ENCODE results near the gene NPLOC4.

Gene NPLOC4

DNA sequence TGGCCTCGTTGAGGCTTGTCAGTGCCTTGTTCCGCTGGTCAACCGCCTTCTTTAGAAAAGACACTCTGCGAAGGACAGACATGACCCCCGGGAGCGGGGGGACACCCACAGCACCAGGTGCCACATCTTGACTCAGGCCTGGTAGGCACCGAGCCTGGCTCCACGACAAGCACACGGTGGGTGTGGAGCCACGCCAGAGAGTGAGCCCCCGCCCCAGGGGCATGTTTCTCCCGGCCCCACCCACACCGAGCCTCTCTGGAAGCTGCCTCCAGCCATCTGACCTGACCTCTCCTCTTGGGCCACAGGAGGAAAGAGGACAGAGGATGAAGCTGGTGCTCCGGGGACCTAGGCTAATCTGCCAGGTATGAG is 89.3 kb downstream of the NPLOC4 start:
- no peak for DNase-seq (ENCODE audit: low read depth in 2 of 2)

DNA sequence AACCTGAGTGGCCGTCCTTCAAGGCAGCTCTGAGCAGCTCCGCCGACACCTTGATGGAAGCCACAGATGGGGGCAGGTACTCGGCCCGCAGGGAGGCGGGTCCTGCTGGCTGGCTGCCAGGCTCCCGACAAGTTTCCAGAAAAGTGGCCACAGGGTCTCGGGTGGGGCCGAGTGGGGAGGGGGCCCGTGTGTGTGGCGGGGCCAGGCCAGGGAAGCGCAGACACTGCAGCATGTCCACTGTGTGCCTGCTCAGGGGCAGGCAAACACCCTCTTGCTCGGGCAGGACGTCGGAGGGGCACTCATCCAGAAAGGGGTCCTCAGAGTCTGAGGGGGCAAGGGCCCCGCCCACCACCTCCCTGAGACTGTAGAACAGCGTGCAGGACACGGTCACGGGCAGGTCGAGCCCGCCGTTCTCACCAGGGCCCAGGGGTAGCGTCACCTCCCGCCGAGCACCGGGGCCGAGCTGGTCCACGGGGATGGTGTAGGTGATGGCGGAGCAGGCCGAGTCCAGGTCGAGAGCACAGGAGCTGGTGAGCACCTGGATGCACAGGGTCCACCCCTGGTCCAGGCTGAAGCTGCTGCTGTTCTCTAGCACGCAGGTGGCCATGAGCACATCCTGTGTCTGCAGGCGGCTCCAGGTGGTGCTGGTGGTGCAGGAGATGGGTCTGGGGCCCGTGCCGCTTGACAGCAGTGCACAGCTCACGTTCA is 89.9 kb downstream of the NPLOC4 start:
- no peak for DNase-seq (ENCODE audit: low read depth in 2 of 2)

DNA sequence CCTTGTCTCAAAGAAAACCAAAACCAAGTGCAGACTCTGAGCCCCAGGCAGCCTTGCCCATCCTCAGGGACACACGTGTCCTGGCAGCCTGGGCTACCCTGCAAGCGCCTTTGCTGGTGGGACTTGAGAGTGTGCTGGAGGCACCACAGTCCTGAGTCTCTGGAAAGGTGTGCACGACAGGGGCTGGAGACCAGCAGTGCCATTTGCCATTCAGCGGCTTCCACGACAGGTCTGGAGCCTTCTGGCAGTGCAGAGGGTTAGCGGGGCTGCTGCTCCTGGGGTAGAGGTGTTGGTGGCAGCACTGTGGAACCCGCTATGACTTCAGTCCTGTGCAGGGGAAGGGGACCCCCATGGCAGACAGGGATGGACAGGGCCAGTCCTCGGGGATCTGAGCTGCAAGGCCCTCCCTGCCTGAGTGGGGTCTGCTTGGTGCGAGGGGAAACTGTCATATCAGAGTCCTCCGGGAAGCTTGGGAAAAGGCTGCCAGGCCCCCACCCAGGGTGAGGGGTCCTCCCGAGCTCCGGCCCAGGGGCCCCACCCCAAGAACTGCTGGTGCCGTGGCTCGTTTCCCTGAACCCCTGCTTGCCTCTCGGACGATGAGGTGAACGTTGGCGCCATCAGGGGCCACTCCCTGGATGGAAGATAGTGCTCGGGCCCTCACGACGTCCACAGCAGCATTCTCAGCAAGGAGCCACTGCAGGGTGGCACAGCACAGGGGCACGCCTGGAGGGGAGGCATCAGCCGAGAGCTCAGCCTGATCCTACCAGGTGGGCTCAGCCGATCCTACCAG is 91.6 kb downstream of the NPLOC4 start:
- no peak for DNase-seq (ENCODE audit: low read depth in 2 of 2)

DNA sequence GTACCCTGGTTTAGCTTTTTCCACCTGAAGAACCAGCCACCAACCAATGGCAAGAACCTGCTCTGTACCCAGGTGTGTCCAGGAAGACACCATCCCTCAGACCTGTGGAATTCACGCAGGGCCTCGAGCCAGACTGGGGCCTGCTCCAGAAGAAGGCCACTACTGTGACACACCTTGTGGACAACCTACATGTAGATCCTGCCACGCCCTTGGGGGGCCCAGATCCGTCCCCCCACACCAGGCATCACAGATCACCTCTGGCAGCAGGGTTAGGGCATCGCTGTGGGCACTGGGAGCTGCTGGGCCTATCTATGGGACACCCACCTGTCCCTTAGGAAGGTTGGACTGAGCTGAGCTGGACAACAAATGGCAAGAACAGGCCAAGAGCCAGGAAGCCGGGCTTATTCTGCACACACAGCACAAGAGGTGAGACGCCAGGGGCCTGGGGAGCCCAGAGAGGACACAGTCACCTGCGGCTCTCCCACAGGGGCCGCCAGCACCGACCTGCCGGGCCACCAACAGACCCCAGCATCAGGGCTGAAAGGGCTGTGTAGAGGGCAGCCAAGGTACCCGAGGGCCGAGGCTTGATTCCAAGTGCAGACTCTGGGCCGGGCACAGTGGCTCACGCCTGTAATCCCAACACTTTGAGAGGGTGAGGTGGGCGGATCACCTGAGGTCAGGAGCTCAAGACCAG is 92.5 kb downstream of the NPLOC4 start:
- DNase-seq (ENCODE audit: low read depth in 2 of 2): no peak

DNA sequence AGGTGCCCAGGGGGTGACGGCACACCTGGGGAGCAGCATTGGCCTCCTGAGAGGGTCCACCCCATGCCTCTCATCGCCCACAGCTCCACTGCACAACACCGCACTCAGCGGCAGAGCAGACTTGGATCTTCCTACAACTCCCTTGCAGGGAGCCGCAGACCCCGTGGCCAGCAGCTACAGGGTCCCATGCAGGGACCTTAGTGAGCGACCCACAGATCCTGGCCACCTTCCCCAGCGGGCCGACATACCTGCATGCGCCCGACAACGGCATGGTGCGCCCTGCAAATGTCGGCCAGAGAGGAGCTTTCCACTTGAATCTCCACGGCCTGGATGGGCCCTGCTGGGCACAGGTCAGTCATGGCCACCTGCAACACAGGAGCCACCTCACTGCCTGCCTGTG is 93.2 kb downstream of the NPLOC4 start:
- no peak for DNase-seq (ENCODE audit: low read depth in 2 of 2)

DNA sequence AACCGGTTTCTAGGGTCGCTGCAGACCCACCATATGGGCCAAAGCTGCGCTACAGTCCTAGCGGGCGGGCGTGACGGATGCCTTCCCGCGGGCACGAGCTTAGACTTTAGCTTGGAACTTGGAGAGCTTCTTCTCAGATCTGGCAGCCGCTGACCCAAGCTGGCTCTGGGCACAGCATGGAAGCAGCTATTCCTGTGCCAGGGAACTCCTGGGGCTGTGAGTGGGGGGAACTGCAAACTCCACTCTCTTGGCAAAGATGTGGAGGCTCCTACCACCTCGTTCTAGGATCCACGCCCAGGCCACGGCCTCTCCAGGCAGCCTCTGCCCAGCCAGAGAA is 93.6 kb downstream of the NPLOC4 start:
- no peak for DNase-seq (ENCODE audit: low read depth in 2 of 2)

DNA sequence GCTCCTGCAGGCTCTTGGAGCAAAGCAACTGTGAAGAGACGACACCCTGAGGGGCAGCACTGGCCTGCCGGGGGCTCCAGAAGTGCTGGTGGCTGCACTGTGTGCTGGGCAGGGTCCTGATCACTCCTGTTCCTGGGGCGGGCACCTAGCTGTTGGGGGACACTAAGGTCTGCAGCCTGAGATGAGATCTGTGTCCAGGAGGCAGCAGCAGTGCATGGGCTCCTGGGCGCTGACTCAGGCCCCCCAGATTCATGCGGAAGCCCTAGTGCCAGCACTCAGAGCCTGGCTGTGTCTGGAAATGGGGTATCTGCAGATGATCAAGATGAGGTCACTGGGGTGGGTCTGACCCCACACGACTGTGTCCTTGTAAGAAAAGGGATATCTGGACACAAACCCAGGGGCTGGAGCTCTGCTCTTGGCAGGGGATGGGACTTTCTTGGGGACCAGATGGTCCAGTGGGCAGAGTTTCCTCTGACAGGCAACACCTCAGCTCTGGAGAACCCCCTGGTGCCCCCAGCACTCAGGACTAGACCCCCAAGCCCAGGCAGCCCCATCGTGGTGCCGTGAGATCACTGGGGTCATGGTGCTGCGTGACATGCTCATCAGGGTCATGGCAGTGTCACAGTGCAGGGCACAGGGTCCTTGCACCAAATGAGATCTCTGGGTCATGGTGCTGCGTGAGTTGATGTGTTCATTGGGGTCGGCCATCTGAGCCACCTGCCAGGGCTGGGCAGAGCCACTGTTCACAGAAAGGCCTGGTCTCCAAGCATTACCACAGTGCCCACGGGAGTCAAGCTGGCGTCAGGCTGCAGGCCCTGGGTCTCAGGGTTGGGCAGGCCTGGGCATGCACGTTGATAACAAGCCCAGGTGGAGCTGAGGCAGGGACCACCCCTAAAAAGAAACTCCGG is 94.2 kb downstream of the NPLOC4 start:
- DNase-seq (ENCODE audit: low read depth in 2 of 2): no peak

DNA sequence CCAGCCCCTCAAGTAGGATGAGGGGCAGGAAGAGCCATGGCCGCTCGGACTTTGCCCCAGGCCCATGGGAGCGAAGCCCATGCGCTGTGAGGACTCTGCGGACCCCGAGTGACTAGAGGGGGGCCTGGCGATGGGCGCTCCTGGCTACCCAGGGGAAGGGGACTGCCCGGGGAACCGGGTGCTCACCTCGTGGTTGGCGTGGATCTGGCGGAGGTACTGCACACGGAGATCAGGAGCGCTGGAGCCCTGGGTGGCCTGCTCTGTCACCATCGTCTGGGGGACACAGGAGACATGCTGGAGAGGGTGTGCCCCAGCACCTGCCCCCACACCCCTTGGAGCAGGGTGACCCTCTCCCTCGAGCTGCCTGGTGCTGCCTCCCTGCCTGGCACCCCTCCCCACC is 95.8 kb downstream of the NPLOC4 start:
- DNase-seq (ENCODE audit: low read depth in 2 of 2): no peak

DNA sequence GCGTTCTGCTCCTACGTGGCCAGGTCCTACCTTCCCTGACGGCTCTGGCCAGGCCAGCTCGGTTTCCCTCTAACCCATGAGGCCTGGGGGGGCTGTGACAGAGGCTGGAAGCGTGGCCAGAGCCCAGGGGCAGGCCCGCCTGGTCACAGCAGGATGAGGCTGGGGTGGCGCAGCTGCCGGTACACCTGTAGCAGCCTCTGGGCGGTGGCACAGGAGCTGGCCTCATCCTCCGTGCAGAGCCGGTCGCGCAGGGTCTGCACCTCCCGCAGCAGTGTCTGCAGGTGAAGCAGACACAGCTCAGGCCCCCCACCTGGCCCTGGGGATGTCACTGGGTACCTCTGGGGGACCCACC is 96.3 kb downstream of the NPLOC4 start:
- DNase-seq (ENCODE audit: low read depth in 2 of 2): no peak

DNA sequence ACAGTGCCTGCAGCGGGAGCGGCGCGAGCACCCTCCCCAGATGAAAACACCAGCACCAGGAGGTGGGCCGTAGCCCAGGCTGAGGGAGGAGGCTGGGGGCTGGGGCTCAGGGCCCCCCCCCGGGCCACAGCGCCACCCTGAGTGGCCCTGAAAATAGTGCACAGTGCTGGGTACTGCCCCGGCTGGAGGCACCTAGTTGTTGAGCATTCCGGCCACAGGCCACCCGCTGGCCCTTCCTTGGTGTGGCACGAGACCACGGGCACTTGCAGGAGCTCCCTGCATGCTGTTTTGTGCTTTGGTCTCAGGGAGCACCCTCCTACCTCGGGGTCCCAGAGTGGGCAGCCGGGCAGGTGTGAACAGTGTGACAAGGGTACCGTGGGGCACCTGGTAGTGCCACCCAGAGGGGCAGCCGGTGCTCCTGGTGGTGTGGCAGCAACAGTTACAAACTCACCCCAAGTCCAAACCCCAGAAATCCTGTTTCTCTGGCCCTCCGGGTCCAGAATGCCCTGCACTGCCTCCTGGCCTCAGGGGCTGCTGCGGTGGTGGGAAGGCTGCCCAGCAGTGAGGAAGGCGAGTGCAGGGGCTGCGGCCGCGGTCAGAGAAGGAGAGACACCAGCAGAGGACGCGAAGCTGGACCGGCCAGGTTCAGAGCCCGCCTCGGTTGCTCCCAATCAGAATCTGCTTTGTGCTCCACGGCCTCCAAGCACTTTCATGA is 96.8 kb downstream of the NPLOC4 start:
- no peak for DNase-seq (ENCODE audit: low read depth in 2 of 2)

DNA sequence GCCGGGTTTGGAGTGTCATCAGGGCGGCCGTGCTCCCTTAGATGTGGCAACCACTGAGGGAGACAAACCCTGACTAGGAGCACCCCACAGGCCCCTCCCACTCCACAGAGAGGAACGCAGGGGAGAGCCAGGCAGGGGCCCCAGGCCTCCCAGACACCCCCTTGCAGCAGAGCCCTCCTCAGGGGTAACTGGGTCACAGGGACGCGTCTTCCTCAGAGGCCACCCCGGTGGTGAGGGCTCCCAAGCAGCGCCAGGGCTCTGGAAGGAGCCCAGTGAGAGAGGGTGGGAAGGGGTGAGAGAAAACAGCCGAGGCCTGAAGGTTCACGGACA is 97.4 kb downstream of the NPLOC4 start:
- DNase-seq (ENCODE audit: low read depth in 2 of 2): no peak

DNA sequence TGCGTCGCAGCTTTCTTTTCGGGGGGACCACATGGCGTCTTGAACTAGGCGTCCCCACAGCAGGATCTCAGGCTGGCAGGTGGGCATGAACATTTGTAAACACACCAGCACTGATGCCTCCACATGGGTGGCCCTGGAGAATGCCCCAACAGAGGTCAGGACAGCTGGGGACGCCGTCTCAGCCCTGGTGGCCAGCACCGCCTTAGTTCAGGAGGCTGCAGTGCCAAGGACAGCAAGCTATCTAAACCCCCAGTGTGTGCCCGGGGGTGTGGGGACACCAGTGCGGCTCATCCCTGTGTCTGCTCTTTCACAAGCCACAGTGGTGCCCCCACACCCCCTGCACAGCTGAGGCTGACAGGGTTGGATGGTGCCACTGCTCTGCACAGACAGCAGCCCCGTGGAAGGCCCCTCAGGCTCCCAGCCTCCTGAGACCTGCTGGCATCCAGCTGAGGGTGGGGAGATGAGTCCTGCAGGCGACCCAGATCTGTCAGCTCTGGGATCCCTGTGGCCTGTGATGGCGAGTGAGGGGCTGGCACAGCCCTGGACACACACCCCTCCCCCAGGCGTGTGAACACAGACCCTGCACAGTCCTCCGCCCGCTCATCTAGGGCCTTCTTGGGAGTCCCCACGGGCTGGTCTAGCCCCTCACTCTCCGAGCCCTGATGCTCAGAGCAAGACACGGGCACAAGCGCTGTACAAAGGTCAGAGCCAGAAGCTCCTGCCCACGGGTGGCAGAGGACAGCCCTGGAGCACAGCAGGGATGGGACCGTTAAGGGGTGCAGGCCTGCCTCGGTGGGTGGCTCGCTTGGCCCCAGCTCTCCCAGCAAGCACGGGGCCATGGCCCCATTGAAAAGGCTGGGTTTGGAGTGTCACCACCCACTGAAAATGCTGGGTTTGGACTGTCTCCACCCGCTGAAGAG is 98.0 kb downstream of the NPLOC4 start:
- no peak for DNase-seq (ENCODE audit: low read depth in 2 of 2)

DNA sequence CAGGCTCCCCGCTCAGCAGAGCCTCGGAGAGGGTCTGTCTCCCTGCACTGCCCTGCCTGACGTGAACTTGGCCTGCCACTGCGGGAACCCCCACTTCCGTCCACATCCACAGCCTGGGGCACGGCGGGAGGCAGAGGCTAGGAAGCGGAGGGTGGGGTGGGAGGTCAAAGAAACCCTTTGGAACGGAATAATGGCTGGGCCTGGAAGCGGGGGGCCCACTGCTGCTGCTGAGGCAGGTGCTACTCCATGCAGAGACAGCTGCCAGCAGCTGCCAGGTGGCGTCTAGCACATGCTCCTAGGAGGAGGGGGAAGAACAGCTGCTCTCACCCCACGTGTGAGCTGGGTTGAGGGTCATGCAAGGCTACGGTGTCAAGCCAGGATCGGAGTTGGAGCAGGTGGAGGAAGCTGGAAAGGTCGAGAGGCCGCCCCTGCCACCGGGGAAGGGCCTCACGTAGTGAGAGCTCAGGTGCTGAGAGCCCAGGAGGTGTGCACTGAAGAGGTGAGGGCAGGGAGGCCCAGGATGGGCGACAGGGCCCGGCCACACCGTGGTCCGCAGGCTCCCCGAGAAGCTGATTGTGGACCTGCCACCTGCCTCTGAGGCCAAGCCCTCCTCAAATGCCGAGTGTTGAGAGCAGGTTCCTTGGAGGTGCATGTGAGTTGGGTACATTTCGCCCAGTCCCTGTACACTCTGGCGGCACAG is 98.9 kb downstream of the NPLOC4 start:
- DNase-seq (ENCODE audit: low read depth in 2 of 2): no peak

DNA sequence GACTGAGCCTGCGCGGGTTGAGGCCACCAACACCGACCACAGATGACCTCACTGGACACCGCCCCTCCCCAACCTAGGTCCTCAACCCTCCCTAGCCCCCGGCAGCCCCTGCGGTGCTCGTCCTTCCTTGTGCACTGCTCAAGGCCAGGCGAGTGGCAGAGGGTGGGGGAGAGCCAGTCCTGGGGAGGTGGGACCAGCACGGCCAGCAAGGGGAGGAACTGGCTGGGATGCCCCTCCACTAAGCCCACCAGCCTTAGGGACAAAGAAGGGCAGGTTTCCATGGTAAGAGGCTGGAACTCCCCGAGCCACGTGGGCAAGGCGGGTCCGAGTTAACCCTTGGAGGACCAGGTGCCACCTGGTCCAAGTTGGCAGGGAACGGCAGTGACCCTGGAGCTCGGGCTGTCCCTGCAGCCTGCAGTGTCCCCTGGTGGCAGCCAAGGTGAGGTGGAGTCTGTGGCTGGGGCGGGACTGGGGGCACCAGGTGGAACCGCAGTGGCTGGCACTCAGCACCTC is 99.5 kb downstream of the NPLOC4 start:
- DNase-seq (ENCODE audit: low read depth in 2 of 2): no peak

DNA sequence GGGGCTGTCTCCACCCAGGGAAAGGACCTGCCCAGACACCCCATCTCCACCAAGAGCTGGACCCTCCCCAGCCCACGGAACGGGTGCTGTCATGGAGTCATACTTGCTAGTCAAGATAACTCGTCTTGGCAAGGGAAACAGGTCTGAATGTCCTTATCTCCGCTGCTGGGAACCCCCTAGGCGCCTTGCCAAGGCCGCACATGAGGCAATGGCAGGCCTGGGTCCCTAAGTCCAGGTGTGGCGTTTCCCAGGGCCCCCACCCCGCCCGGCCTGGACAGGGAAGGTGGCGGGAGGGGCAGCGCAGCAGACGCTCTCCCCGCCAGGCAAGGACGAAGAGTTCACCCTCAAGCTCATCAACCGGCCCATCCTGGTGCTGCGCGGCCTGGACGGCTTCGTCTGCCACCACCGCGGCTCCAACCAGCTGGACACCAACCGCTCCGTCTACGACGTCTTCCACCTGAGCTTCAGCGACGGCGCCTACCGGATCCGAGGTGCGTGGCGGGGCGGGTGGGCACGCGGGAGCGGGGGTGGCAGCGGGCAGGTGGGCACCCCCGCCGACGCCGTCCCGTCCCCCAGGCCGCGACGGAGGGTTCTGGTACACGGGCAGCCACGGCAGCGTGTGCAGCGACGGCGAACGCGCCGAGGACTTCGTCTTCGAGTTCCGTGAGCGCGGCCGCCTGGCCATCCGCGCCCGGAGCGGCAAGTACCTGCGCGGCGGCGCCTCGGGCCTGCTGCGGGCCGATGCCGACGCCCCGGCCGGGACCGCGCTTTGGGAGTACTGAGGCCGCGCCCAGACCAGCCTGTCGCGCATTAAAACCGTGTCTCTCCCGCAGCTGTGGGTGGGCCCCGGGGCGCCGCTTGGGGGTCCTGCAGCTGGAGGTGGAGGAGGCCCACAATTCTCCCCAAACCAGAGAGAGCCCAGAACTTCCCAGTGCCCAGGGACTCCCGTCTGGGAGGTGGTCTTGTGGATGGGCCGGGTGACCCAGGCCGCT is 100.3 kb downstream of the NPLOC4 start:
- DNase-seq (ENCODE audit: low read depth in 2 of 2): no peak

DNA sequence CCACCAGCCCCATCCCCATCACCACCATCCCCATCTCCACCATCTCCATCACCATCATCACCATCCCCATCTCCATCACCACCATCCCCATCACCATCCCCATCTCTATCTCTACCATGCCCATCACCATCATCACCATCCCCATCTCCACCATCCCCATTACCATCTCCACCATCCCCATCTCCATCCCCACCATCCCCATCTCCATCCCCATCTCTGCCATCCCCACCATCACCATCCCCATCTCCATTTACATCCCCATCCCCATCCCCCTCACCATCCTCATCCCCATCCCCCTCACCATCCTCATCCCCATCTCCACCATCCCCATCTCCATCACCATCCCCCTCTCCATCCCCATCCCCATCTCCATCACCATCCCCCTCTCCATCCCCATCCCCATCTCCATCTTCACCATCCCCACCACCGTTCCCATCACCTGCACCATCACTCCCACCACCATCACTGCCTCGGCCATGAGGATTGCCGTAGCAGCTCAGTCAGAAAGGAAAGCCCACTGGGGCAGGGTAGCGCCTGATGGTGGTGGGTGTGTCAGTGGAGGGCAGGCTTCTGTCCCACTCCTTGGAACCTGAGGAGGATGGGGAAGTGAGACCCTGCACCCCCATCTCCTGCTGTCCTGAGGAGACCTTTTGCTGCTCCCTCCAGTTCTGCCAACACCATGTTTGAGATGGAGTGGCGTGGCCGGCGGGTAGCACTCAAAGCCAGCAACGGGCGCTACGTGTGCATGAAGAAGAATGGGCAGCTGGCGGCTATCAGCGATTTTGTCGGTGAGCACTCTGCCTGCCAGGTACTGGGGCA is 101.2 kb downstream of the NPLOC4 start:
- DNase-seq (ENCODE audit: low read depth in 2 of 2): no peak

DNA sequence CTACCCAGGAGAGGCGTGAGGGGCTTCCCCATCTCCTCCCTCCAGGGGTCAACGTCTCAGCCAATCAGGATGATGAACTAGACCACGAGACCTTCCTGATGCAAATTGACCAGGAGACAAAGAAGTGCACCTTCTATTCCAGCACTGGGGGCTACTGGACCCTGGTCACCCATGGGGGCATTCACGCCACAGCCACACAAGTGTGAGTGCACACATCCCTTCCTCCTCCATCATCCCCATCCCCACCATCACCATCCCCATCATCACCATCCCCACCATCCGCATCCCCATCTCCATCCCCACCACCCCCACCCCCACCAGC is 101.9 kb downstream of the NPLOC4 start:
- DNase-seq (ENCODE audit: low read depth in 2 of 2): no peak
